ENCODE data around the gene OR4D2. TPM values are rescaled to one million over a fixed set of nuclear protein-coding genes. Genes with fewer than 3 reads are reported as not detected.

The OR4D2 gene
- total and polyA plus RNA-seq, 2 of the 13 experiments (the other 11 are each of a cell fraction or from before 2014, with no cell fraction given), result not detected

DNA sequence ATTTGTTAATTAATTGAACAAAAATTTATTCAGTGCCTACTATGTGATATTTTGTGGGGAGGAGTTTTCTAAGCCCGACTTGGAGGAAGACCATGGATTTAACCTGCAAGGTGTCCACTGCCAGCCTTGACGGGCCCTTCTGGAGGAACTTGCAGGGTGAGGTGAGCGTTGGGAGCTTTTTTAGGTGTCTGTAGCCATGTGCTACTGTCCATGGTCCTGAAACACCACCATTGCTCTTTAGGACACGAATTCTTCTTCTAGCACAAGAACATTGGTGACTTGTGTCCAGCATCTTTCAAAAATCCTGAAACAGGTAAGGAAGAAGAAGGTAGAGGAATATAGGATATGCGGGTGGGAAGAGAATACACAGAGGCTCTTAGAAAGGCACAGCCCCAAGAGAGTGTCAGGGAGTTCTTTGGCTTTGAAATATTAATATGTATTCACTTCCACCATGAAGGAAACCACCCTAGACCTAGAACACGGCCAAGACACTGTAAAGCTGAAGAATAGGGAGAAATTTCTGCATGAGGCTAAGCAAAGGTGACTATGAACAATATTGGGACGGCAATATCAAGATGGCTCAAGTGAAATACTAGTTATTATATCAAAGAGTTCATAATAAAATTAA, 46.5 kb upstream of the OR4D2 start (continued):
- TF ChIP-seq, protein P1, sequence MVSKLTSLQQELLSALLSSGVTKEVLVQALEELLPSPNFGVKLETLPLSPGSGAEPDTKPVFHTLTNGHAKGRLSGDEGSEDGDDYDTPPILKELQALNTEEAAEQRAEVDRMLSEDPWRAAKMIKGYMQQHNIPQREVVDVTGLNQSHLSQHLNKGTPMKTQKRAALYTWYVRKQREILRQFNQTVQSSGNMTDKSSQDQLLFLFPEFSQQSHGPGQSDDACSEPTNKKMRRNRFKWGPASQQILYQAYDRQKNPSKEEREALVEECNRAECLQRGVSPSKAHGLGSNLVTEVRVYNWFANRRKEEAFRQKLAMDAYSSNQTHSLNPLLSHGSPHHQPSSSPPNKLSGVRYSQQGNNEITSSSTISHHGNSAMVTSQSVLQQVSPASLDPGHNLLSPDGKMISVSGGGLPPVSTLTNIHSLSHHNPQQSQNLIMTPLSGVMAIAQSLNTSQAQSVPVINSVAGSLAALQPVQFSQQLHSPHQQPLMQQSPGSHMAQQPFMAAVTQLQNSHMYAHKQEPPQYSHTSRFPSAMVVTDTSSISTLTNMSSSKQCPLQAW (CRISPR knock-in tag; IDR thresholded peaks at IDR 0.05), result no peak
- TF ChIP-seq ZSCAN9 (CRISPR knock-in tag; IDR thresholded peaks at IDR 0.05; ENCODE audit: borderline replicate concordance) (peak; percentile 99), ZNF549 (CRISPR knock-in tag; IDR thresholded peaks at IDR 0.05) (no peak), POLR2AphosphoS5 (IDR thresholded peaks at IDR 0.05; ENCODE audit: low read depth, low read length) (no peak), PAF1 (CRISPR knock-in tag; IDR thresholded peaks at IDR 0.05) (no peak), REXO4 (CRISPR knock-in tag; IDR thresholded peaks at IDR 0.05; ENCODE audit: borderline replicate concordance) (0 out of 2 replicates have a peak, but pooled peaks have one; percentile 68), SP2 (CRISPR knock-in tag; IDR thresholded peaks at IDR 0.05) (no peak), EP300 (IDR thresholded peaks at IDR 0.05; ENCODE audit: low read depth in 2 of 2, low read length in 2 of 2) (no peak), EP300 (CRISPR knock-in tag; IDR thresholded peaks at IDR 0.05; ENCODE audit: borderline replicate concordance) (no peak), SAFB2 (CRISPR knock-in tag; IDR thresholded peaks at IDR 0.05; ENCODE audit: borderline replicate concordance, low read depth) (no peak), ZNF383 (CRISPR knock-in tag; IDR thresholded peaks at IDR 0.05; ENCODE audit: borderline replicate concordance) (no peak), ZNF224 (CRISPR knock-in tag; IDR thresholded peaks at IDR 0.05) (no peak), ZNF607 (CRISPR knock-in tag; IDR thresholded peaks at IDR 0.05; ENCODE audit: borderline replicate concordance) (peak; percentile 83), POLR2G (IDR thresholded peaks at IDR 0.05; ENCODE audit: low read depth, low read length) (no peak), KAT2B (IDR thresholded peaks at IDR 0.05; ENCODE audit: borderline replicate concordance, low read depth, low read length) (no peak), ZNF317 (CRISPR knock-in tag; IDR thresholded peaks at IDR 0.05) (no peak)
- TF ChIP-seq, protein P2, sequence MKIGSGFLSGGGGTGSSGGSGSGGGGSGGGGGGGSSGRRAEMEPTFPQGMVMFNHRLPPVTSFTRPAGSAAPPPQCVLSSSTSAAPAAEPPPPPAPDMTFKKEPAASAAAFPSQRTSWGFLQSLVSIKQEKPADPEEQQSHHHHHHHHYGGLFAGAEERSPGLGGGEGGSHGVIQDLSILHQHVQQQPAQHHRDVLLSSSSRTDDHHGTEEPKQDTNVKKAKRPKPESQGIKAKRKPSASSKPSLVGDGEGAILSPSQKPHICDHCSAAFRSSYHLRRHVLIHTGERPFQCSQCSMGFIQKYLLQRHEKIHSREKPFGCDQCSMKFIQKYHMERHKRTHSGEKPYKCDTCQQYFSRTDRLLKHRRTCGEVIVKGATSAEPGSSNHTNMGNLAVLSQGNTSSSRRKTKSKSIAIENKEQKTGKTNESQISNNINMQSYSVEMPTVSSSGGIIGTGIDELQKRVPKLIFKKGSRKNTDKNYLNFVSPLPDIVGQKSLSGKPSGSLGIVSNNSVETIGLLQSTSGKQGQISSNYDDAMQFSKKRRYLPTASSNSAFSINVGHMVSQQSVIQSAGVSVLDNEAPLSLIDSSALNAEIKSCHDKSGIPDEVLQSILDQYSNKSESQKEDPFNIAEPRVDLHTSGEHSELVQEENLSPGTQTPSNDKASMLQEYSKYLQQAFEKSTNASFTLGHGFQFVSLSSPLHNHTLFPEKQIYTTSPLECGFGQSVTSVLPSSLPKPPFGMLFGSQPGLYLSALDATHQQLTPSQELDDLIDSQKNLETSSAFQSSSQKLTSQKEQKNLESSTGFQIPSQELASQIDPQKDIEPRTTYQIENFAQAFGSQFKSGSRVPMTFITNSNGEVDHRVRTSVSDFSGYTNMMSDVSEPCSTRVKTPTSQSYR (CRISPR knock-in tag; IDR thresholded peaks at IDR 0.05; ENCODE audit: borderline replicate concordance), result peak; percentile 56; the same call in 1 of the 2 replicates
- TF ChIP-seq, protein P3, sequence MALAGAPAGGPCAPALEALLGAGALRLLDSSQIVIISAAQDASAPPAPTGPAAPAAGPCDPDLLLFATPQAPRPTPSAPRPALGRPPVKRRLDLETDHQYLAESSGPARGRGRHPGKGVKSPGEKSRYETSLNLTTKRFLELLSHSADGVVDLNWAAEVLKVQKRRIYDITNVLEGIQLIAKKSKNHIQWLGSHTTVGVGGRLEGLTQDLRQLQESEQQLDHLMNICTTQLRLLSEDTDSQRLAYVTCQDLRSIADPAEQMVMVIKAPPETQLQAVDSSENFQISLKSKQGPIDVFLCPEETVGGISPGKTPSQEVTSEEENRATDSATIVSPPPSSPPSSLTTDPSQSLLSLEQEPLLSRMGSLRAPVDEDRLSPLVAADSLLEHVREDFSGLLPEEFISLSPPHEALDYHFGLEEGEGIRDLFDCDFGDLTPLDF (CRISPR knock-in tag; IDR thresholded peaks at IDR 0.05), result no peak
- TF ChIP-seq, protein P4, sequence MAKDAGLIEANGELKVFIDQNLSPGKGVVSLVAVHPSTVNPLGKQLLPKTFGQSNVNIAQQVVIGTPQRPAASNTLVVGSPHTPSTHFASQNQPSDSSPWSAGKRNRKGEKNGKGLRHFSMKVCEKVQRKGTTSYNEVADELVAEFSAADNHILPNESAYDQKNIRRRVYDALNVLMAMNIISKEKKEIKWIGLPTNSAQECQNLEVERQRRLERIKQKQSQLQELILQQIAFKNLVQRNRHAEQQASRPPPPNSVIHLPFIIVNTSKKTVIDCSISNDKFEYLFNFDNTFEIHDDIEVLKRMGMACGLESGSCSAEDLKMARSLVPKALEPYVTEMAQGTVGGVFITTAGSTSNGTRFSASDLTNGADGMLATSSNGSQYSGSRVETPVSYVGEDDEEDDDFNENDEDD (CRISPR knock-in tag; IDR thresholded peaks at IDR 0.05; ENCODE audit: borderline replicate concordance), result no peak
- TF ChIP-seq, protein P5, sequence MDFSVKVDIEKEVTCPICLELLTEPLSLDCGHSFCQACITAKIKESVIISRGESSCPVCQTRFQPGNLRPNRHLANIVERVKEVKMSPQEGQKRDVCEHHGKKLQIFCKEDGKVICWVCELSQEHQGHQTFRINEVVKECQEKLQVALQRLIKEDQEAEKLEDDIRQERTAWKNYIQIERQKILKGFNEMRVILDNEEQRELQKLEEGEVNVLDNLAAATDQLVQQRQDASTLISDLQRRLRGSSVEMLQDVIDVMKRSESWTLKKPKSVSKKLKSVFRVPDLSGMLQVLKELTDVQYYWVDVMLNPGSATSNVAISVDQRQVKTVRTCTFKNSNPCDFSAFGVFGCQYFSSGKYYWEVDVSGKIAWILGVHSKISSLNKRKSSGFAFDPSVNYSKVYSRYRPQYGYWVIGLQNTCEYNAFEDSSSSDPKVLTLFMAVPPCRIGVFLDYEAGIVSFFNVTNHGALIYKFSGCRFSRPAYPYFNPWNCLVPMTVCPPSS (IDR thresholded peaks at IDR 0.05), result no peak
- TF ChIP-seq, protein P6, sequence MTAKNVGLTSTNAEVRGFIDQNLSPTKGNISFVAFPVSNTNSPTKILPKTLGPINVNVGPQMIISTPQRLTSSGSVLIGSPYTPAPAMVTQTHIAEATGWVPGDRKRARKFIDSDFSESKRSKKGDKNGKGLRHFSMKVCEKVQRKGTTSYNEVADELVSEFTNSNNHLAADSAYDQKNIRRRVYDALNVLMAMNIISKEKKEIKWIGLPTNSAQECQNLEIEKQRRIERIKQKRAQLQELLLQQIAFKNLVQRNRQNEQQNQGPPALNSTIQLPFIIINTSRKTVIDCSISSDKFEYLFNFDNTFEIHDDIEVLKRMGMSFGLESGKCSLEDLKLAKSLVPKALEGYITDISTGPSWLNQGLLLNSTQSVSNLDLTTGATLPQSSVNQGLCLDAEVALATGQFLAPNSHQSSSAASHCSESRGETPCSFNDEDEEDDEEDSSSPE (CRISPR knock-in tag; IDR thresholded peaks at IDR 0.05), result 0 out of 2 replicates have a peak, but pooled peaks have one; percentile 27

All from HepG2 (cell line).